Hepatocyte (in vitro differentiated cells): Measurements from ENCODE around the gene PPP1R7. TPM values are rescaled to one million over a fixed set of nuclear protein-coding genes. Genes with fewer than 3 reads are reported as not detected.

Experiments
- DNase-seq: peaks from one replicate; pipeline ENCODE4 v3.0.0-alpha.2; 2016; ENCODE audit warnings: low spot score
- H2AFZ ChIP-seq: fragments of 200-600 bp; sonication (generic); 2 replicates; pipeline ENCODE4 v1.6.0; 2016; ENCODE audit warnings: antibody characterized with exemption, mild to moderate bottlenecking
- H3K27ac ChIP-seq: fragments of 200-600 bp; sonication (generic); 2 replicates; pipeline ENCODE4 v1.5.1; 2016; ENCODE audit warnings: mild to moderate bottlenecking
- H3K27me3 ChIP-seq: fragments of 200-600 bp; sonication (generic); 2 replicates; pipeline ENCODE4 v1.6.1; 2016
- H3K36me3 ChIP-seq: fragments of 200-600 bp; sonication (generic); replicated peaks from 2 replicates; pipeline ENCODE4 v1.5.1; 2016; ENCODE audit warnings: low read depth; ENCODE audit not compliant: insufficient read depth
- H3K4me1 ChIP-seq: fragments of 200-600 bp; sonication (generic); 2 replicates; pipeline ENCODE4 v1.5.1; 2016; ENCODE audit warnings: mild to moderate bottlenecking, moderate library complexity; ENCODE audit not compliant: insufficient read depth
- H3K4me2 ChIP-seq: fragments of 200-600 bp; sonication (generic); 2 replicates; pipeline ENCODE4 v1.6.0; 2016
- H3K4me3 ChIP-seq: fragments of 200-600 bp; sonication (generic); 2 replicates; pipeline ENCODE4 v1.5.1; 2016; ENCODE audit warnings: mild to moderate bottlenecking
- H3K79me2 ChIP-seq: fragments of 200-600 bp; sonication (generic); 2 replicates; pipeline ENCODE4 v1.6.0; 2017; ENCODE audit warnings: mild to moderate bottlenecking
- H3K9me2 ChIP-seq: fragments of 200-600 bp; sonication (generic); replicated peaks from 2 replicates; pipeline ENCODE4 v1.6.0; 2017; ENCODE audit warnings: mild to moderate bottlenecking; ENCODE audit not compliant: insufficient read depth
- H3K9me3 ChIP-seq: fragments of 200-600 bp; sonication (generic); 2 replicates; pipeline ENCODE4 v1.5.1; 2016; ENCODE audit warnings: low read depth, mild to moderate bottlenecking
- H4K20me1 ChIP-seq: fragments of 200-600 bp; sonication (generic); 2 replicates; pipeline ENCODE4 v1.6.0; 2016; ENCODE audit warnings: mild to moderate bottlenecking; ENCODE audit not compliant: insufficient read depth, poor library complexity, severe bottlenecking
- CTCF ChIP-seq: fragments of 200-600 bp; sonication (generic); IDR thresholded peaks from 2 replicates; pipeline ENCODE4 v1.5.1; 2016; ENCODE audit warnings: antibody characterized with exemption, mild to moderate bottlenecking; ENCODE audit not compliant: poor library complexity
- EZH2 ChIP-seq: fragments of 200-600 bp; sonication (generic); IDR thresholded peaks from 2 replicates; pipeline ENCODE4 v1.6.1; 2016; ENCODE audit warnings: antibody characterized with exemption, mild to moderate bottlenecking, borderline replicate concordance
- EZH2phosphoT487 ChIP-seq: fragments of 200-600 bp; sonication (generic); IDR thresholded peaks from one replicate; pipeline ENCODE4 v1.6.1; 2018; ENCODE audit warnings: antibody characterized with exemption, mild to moderate bottlenecking, low read depth, moderate library complexity; ENCODE audit not compliant: unreplicated experiment, severe bottlenecking
- WGBS: methylation state at CpG from one replicate; pipeline ENCODE4 v1.1.6; 2016; ENCODE audit warnings: low lambda C conversion rate; ENCODE audit errors: missing lambda C conversion rate; 5-methylcytosine and 5-hydroxymethylcytosine counted together
- polyA plus RNA-seq: library from polyadenylated mRNA; unstranded; fragments of >200 nt; fragmentation: Nextera tagmentation; extraction: Ambion mirVana; gene quantifications from 2 replicates; pipeline ENCODE4 v1.2.1, GENCODE V29; 2016
- total RNA-seq: library from RNA; depleted of rRNA; stranded (reverse); fragments of >200 nt; gene quantifications from 2 replicates; pipeline ENCODE4 v1.2.3, GENCODE V29; 2014

The PPP1R7 gene
- total and polyA plus RNA-seq, 2 experiments from 2014 or later: 46.7 to 84.9 TPM

- DNase-seq: no peak
- no peak overlapping the region for H3K27ac ChIP-seq
- H3K9me3 ChIP-seq: no peaks in the 10 kb centered on the region
- WGBS: 92% methylated on average over 5 of the region's 5 CpGs
- no peaks in the 10 kb centered on the region for H3K36me3 ChIP-seq
- H2AFZ ChIP-seq: no peak overlapping the region
- no peaks in the 10 kb centered on the region for H4K20me1 ChIP-seq
- H3K79me2 ChIP-seq: no peaks in the 10 kb centered on the region
- no peaks in the 10 kb centered on the region for H3K4me1 ChIP-seq
- TF ChIP-seq CTCF (no peak), EZH2phosphoT487 (no peak), EZH2 (no peak)
- H3K9me2 ChIP-seq: no peaks in the 10 kb centered on the region
- H3K4me3 ChIP-seq: no peak overlapping the region
- H3K27me3 ChIP-seq: no peaks in the 10 kb centered on the region
- H3K4me2 ChIP-seq: no peak overlapping the region
These were observed 8.8 kb downstream of the PPP1R7 start for GRCh38 chr2:241159116-241159515.

DNA sequence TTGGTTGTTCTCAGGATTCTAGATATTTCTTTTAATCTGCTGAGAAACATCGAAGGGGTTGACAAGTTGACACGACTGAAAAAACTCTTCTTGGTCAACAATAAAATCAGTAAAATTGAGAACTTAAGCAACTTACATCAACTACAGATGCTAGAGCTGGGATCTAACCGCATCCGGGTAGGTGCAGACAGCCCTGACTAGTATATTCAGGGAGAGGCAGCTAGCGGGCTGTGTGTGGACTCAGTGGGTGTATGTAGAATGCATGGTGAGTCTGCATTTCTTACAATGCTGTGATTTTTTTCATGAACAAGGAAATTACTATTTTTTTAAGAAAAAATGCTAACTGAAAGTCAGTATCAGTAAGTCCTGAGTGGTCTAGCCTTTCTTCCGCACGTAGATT, 10.1 kb downstream of the PPP1R7 start:
- H3K4me1 ChIP-seq: no peaks in the 10 kb centered on the region
- H3K36me3 ChIP-seq: no peaks in the 10 kb centered on the region

GRCh38 chr2:241161646-241162281, 11.5 kb downstream of the PPP1R7 start:
- H3K27me3 ChIP-seq: no peaks in the 10 kb centered on the region
- 79% methylated on average over 9 of the region's 9 CpGs for whole genome bisulfite sequencing
- no peak overlapping the region for H2AFZ ChIP-seq
- no peaks in the 10 kb centered on the region for H4K20me1 ChIP-seq
- no peak for TF ChIP-seq EZH2
- H3K9me2 ChIP-seq: no peaks in the 10 kb centered on the region
- no peaks in the 10 kb centered on the region for H3K9me3 ChIP-seq
- H3K27ac ChIP-seq: no peak overlapping the region
- no peaks in the 10 kb centered on the region for H3K4me1 ChIP-seq
- no peaks in the 10 kb centered on the region for H3K36me3 ChIP-seq
- H3K4me2 ChIP-seq: no peak overlapping the region
- no peaks in the 10 kb centered on the region for H3K79me2 ChIP-seq
- no peak overlapping the region for H3K4me3 ChIP-seq
- DNase-seq: peak; percentile 32

More for the DNA sequence above, 10.1 kb downstream of the PPP1R7 start:
- no peak overlapping the region for H3K4me2 ChIP-seq
- DNase-seq: no peak
- TF ChIP-seq CTCF (no peak), EZH2phosphoT487 (no peak), EZH2 (no peak)
- no peaks in the 10 kb centered on the region for H3K79me2 ChIP-seq
- H4K20me1 ChIP-seq: no peaks in the 10 kb centered on the region
- no peak overlapping the region for H2AFZ ChIP-seq
- 96% methylated on average over 7 of the region's 7 CpGs for WGBS
- no peak overlapping the region for H3K27ac ChIP-seq
- H3K4me3 ChIP-seq: no peak overlapping the region
- no peaks in the 10 kb centered on the region for H3K9me2 ChIP-seq
- H3K9me3 ChIP-seq: no peaks in the 10 kb centered on the region
- no peaks in the 10 kb centered on the region for H3K27me3 ChIP-seq

DNA sequence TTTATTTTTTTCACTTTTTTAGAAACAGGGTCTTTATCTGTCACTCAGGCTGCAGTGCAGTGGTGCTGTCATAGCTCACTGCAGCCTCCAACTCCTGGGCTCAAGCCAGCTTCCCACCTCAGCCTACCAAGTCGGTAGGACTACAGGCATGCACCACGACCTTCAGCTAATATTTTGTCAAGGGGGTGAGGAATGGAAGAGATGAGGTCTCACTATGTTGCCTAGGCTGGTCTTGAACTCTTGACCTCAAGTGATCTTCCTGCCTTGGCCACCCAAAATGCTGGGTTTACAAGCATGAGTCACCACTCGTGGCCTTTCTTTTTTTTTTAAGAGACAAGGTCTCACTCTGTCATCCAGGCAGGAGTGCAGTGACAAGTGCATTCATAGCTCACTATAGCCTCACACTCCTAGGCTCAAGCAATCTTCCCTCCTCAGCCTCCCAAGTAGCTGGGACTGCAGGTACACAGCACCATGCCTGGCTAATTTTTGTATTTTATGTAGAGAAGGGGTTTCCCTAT, 13.4 kb downstream of the PPP1R7 start:
- H3K4me3 ChIP-seq: no peak overlapping the region
- H4K20me1 ChIP-seq: no peaks in the 10 kb centered on the region
- no peak overlapping the region for H3K27ac ChIP-seq
- no peaks in the 10 kb centered on the region for H3K36me3 ChIP-seq
- H3K27me3 ChIP-seq: no peaks in the 10 kb centered on the region
- 86% methylated on average over 3 of the region's 3 CpGs for WGBS
- no peaks in the 10 kb centered on the region for H3K79me2 ChIP-seq
- H3K4me2 ChIP-seq: no peak overlapping the region
- DNase-seq: no peak
- no peaks in the 10 kb centered on the region for H3K9me3 ChIP-seq
- no peaks in the 10 kb centered on the region for H3K4me1 ChIP-seq
- no peaks in the 10 kb centered on the region for H3K9me2 ChIP-seq
- TF ChIP-seq CTCF (no peak), EZH2phosphoT487 (no peak), EZH2 (no peak)
- no peak overlapping the region for H2AFZ ChIP-seq
